Small intestine (tissue), 7 donors: ENCODE measurements around the gene COBL. TPM values are rescaled to one million over a fixed set of nuclear protein-coding genes. Genes with fewer than 3 reads are reported as not detected.
"Not testable (repeated sequence)": the region's sequence is repeated elsewhere in the genome, so short reads cannot be mapped to it uniquely, and the experiment has no call there.

Experiments used
- DNase-seq, 2 donors: peaks; one replicate each; pipeline versions ENCODE4 v3.0.0 to v3.0.0-alpha.2; 2013
- FAIRE-seq: peaks from 2 replicates; lab custom pipeline; 2012; peaks lifted over from hg19 to GRCh38; lab: Jason Lieb, UNC
- H3K27ac ChIP-seq, 3 donors: one replicate each; pipeline ENCODE4 v1.5.1; 2013; ENCODE audit warnings: low read length in 2 of 3, mild to moderate bottlenecking in 2 of 3, control low read depth in 1 of 3, inconsistent platforms in 1 of 3, low read depth in 1 of 3, moderate library complexity in 1 of 3
- H3K27me3 ChIP-seq, 3 donors: one replicate each; pipeline ENCODE4 v1.6.1; 2013; ENCODE audit warnings: low read length in 3 of 3, inconsistent platforms in 1 of 3; ENCODE audit not compliant: control insufficient read depth in 3 of 3, insufficient read depth in 3 of 3
- H3K36me3 ChIP-seq, 3 donors: one replicate each; pipeline ENCODE4 v1.6.1; 2013; ENCODE audit warnings: low read length in 3 of 3, inconsistent platforms in 1 of 3, low read depth in 1 of 3, mild to moderate bottlenecking in 1 of 3, moderate library complexity in 1 of 3; ENCODE audit not compliant: control insufficient read depth in 3 of 3, insufficient read depth in 2 of 3
- H3K4me1 ChIP-seq, 3 donors: one replicate each; pipeline ENCODE4 v1.6.1; 2013; ENCODE audit warnings: low read length in 2 of 3, inconsistent platforms in 1 of 3, low read depth in 1 of 3, mild to moderate bottlenecking in 1 of 3, moderate library complexity in 1 of 3; ENCODE audit not compliant: control insufficient read depth in 3 of 3, insufficient read depth in 2 of 3
- H3K4me3 ChIP-seq, 3 donors: one replicate each; pipeline ENCODE4 v1.5.1; 2013; ENCODE audit warnings: low read length in 3 of 3, control low read depth in 1 of 3, inconsistent platforms in 1 of 3, low read depth in 1 of 3, mild to moderate bottlenecking in 1 of 3, moderate library complexity in 1 of 3
- H3K9me3 ChIP-seq, 2 donors: one replicate each; pipeline ENCODE4 v1.6.1; 2013; ENCODE audit warnings: low read depth in 1 of 2, low read length in 1 of 2; ENCODE audit not compliant: control insufficient read depth in 2 of 2, insufficient read depth in 1 of 2
- WGBS, 3 donors: extraction: QIAGEN DNeasy Blood & Tissue Kit; methylation state at CpG; one replicate each; pipeline ENCODE4 v1.1.7; 2013; 5-methylcytosine and 5-hydroxymethylcytosine counted together
- polyA plus RNA-seq, 4 donors: library from polyadenylated mRNA; stranded (reverse) in 3 of 4; unstranded in 1 of 4; fragments of 200-250 nt in 3 of 4; fragments of 120-200 nt in 1 of 4; gene quantifications; one replicate each; pipeline versions ENCODE4 v1.2.1 to v1.2.3, GENCODE V29; 2013
- donor health status: healthy with polysubstance abuse.
- donor health status: control.
- donor health status: control.
- donor health status: Bipolar disorder and iron deficiency.
- donor health status: healthy.

Gene COBL
- polyA plus RNA-seq, 4 donors, result 8.4 to 40.3 (median 32.5) TPM

DNA sequence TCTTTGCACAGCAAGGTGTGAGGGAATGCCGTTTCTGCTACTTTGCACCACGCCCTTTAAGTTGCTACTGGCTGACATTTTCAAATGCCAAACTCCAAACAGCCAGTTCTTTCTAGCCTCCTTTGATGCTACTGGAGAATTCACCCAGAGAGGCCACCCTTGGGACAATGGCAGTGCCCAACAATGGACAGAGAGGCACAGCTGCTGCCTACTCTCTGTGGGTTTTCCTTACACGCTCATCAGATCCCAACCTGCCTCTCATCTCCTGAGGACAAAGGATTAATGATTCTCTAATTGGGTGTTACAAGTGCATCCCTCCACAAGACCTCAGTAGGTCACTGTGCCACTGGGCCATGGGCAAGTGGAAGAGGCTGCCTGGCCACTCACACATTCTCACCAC lies 105.8 kb downstream of the COBL start:
- 89 to 91% (median 91%) methylated on average over 3 of the region's 3 CpGs for WGBS, 3 donors
- Histone ChIP-seq H3K4me3 (no peak overlapping the region), H3K27me3 (no peaks in the 10 kb centered on the region), H3K36me3 (peaks cover 0 to 27% (median 0%) of the 10 kb centered on the region in 3 donors), H3K4me1 (no peaks in the 10 kb centered on the region), H3K27ac (no peak overlapping the region), H3K9me3 (peaks cover 0 to 6% of the 10 kb centered on the region in 2 donors)
- FAIRE-seq, result no peak
- DNase-seq, result no peak

DNA sequence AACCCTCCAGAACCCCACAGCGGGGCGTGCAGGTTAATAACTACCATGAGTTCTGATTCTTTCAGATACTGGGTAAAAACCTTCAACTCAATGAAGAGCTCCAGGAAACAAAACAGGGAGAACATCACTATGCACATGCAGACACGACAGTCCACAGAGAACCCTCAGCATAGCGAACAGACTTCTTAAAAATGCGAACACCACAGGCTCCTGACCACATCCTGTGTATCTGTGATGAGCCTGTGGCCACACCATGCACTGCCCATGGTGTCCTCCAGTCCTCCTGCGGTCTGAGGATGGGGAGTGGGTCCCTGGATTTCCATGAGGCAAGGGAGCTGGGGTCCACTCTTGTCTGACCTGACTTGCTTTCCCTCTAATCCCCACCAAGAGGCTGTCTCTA lies 107.2 kb downstream of the COBL start:
- Histone ChIP-seq H3K4me1 (no peaks in the 10 kb centered on the region), H3K27me3 (no peaks in the 10 kb centered on the region), H3K9me3 (peaks cover 0 to 9% of the 10 kb centered on the region in 2 donors), H3K4me3 (no peak overlapping the region), H3K36me3 (peaks cover 0 to 21% (median 0%) of the 10 kb centered on the region in 3 donors), H3K27ac (no peak overlapping the region)
- 78 to 88% (median 82%) methylated on average over 6 of the region's 6 CpGs for WGBS, 3 donors
- FAIRE-seq (no peak), DNase-seq (no peak)

DNA sequence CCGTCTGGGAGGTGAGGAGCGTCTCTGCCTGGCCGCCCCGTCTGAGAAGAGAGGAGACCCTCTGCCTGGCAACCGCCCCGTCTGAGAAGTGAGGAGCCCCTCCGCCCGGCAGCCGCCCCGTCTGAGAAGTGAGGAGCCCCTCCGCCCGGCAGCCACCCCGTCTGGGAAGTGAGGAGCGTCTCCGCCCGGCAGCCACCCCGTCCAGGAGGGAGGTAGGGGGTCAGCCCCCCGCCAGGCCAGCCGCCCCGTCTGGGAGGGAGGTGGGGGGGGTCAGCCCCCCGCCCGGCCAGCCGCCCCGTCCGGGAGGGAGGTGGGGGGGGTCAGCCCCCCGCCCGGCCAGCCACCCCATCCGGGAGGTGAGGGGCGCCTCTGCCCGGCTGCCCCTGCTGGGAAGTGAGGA lies 108.5 kb downstream of the COBL start:
- H3K4me1 ChIP-seq, FAIRE-seq, H3K4me3 ChIP-seq, H3K27ac ChIP-seq, H3K27me3 ChIP-seq, DNase-seq: not testable (repeated sequence)
- H3K9me3 ChIP-seq, result peaks cover 0 to 10% of the 10 kb centered on the region in 2 donors
- WGBS, 3 donors, result 92 to 100% (median 94%) methylated on average over 6 to 30 of the region's 30 CpGs
- peaks cover 0 to 12% (median 0%) of the 10 kb centered on the region in 3 donors for H3K36me3 ChIP-seq

DNA sequence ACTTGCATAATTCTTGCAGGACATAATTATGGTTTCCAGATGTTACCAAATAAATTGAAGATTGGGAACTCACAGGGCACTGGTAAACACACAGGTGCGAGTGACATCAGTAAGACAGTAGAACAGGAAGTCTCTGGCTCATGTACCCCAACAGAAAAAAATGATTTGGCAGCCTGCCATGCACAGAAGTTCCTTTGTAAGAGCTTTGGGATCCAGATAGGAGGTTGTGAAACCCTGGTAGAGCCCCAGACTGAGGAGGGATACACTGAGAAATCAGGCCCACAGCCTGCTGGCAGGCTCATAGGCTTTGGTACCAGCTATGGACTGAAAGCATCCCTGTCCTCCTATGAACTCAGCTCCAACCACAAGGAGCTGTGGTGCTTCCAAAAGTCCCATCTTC lies 118.0 kb downstream of the COBL start:
- peaks cover 0 to 3% (median 0%) of the 10 kb centered on the region in 3 donors for H3K36me3 ChIP-seq
- H3K4me1 ChIP-seq, result no peaks in the 10 kb centered on the region
- H3K9me3 ChIP-seq, result peaks cover 0 to 11% of the 10 kb centered on the region in 2 donors
- FAIRE-seq, result no peak
- WGBS, 3 donors, result 56 to 92% (median 71%) methylated on average over 1 of the region's 1 CpG
- no peak overlapping the region for H3K4me3 ChIP-seq
- H3K27me3 ChIP-seq, result peaks cover 0 to 2% (median 0%) of the 10 kb centered on the region in 3 donors
- H3K27ac ChIP-seq, result no peak overlapping the region
- no peak for DNase-seq

DNA sequence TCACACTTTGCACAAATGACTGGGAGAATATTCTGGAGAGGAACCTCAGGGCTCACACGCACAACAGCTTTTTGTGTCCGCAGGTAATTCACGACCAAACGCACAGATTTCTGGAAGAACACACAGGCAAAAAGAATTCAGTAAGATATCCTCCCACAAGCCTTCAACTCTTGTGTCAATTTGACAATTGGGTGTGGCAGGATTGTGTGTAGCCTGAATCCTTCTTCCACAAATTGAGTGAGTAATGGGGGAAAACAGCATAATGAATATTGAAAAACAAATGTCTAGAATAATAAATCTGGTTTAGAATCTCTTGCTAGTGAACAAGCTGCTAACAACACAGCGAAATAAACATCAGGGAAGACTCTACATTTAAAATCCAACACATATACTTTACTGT lies 125.6 kb downstream of the COBL start:
- DNase-seq, result no peak
- Histone ChIP-seq H3K9me3 (no peaks in the 10 kb centered on the region), H3K4me3 (no peak overlapping the region), H3K27me3 (no peaks in the 10 kb centered on the region), H3K4me1 (no peaks in the 10 kb centered on the region), H3K27ac (no peak overlapping the region), H3K36me3 (peaks cover 0 to 37% (median 2%) of the 10 kb centered on the region in 3 donors)
- WGBS, 3 donors, result 78 to 93% (median 92%) methylated on average over 5 of the region's 5 CpGs
- no peak for FAIRE-seq

DNA sequence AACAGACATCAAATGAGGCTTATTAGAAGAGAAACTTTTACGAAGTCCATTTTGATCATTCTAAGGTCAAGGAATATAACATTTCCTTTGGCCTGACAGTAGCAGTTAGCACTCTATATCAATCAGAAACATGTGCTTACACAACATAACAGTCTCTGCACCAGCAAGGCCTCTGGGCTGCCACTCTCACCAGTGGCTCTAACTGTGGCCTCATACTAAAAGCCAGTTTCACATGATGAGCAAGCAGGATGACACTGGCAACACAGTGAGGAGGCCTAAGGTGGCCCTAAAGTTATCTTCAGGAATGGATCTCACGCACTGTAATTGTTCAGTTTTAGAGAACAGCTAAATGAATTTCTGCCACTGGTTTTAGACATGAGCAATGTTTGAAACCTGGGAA lies 126.8 kb downstream of the COBL start:
- no peak for DNase-seq
- Histone ChIP-seq H3K4me3 (no peak overlapping the region), H3K27me3 (no peaks in the 10 kb centered on the region), H3K4me1 (no peaks in the 10 kb centered on the region), H3K27ac (no peak overlapping the region), H3K9me3 (no peaks in the 10 kb centered on the region), H3K36me3 (peaks cover 0 to 44% (median 4%) of the 10 kb centered on the region in 3 donors)
- 65 to 96% (median 94%) methylated on average over 2 of the region's 2 CpGs for WGBS, 3 donors
- FAIRE-seq, result no peak

DNA sequence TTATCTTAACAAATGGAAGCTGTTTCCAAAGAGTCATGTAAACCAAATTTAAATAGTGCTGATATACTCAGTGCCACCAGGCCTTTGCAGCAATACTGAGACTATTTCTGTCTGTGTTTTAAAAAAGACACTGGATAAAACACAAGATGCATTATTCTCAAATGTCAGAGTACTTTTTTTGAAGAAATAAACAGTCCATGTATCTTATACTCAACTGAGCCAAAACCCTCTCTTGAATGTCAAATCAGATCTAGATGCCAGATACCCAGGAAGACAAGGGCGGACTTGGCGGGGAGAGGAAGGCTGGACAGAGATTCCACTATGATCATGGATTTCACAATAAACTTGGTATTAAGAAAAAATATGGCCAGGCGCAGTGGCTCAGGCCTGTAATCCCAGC lies 127.6 kb downstream of the COBL start:
- no peak for DNase-seq
- Histone ChIP-seq H3K4me3 (no peak overlapping the region), H3K9me3 (no peaks in the 10 kb centered on the region), H3K27ac (no peak overlapping the region), H3K27me3 (no peaks in the 10 kb centered on the region), H3K36me3 (peaks cover 0 to 44% (median 4%) of the 10 kb centered on the region in 3 donors), H3K4me1 (no peaks in the 10 kb centered on the region)
- 93 to 97% (median 94%) methylated on average over 3 of the region's 3 CpGs for WGBS, 3 donors
- no peak for FAIRE-seq

DNA sequence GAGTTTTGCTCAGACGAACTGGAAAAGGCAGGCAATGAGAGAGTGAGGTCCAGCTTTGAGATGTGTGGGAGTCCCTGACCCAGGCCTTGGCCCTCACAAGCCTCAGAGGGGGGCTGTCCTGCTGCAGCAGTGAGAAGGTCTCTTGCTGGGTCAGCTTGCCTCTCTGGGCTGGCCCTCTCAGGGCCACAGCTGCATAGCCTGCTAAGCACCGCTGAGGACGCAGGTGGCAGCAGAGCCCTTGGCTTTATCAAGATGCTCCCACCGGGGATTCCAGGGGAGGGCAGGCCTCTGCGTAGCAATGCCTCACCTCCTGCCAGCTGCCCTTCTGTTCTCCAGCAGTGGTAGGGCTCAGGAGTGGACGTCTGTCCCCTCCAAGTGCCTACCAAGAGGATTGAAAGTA lies 128.7 kb downstream of the COBL start:
- H3K27me3 ChIP-seq, result no peaks in the 10 kb centered on the region
- 56 to 77% (median 67%) methylated on average over 6 of the region's 6 CpGs for WGBS, 3 donors
- H3K27ac ChIP-seq, result no peak overlapping the region
- DNase-seq (no peak), FAIRE-seq (no peak)
- no peaks in the 10 kb centered on the region for H3K9me3 ChIP-seq
- H3K4me3 ChIP-seq, result no peak overlapping the region
- no peaks in the 10 kb centered on the region for H3K4me1 ChIP-seq
- H3K36me3 ChIP-seq, result peaks cover 0 to 47% (median 7%) of the 10 kb centered on the region in 3 donors

DNA sequence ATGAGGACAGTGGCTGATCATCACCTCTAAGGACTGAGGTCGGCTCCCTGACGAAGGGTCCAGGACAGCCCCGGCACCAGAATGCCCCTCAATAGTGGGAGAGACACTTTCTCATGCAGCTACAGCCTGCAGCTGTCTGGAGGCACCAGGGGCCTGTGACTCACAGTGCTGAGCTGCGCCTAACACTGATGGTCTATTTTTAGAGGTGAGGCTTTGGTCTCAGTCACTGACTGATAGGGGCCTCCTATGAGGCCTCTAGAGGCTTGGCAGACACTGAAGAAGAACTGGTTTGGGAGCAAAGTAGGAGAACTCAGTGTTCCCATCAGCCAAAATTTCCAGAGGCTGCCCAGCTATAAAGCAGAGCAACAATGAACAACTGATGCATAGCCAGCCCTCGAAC lies 130.1 kb downstream of the COBL start:
- 76 to 90% (median 89%) methylated on average over 5 of the region's 5 CpGs for WGBS, 3 donors
- Histone ChIP-seq H3K27ac (no peak overlapping the region), H3K9me3 (no peaks in the 10 kb centered on the region), H3K4me3 (no peak overlapping the region), H3K27me3 (no peaks in the 10 kb centered on the region), H3K4me1 (no peaks in the 10 kb centered on the region), H3K36me3 (peaks cover 0 to 46% (median 7%) of the 10 kb centered on the region in 3 donors)
- FAIRE-seq, result no peak
- no peak for DNase-seq
